ENCODE measurements around the gene ATP5MK. TPM values are rescaled to one million over a fixed set of nuclear protein-coding genes. Genes with fewer than 3 reads are reported as not detected.

Gene ATP5MK
- total RNA-seq, 1 experiment from 2014 or later: 429 TPM

- CTCF ChIA-PET: interaction anchor here (0.9 to 5.6 kb wide), 14 partner anchors 9 to 130 kb away, joined by 3 to 48 read pairs (median 7); partner anchors contain the start of genes ATP5MK and PDCD11
- Mint-ChIP-seq H3K36me3 (ENCODE audit: insufficient read depth, unreplicated experiment) (peaks cover 89% of the 10 kb centered on the region), H3K4me3 (ENCODE audit: unreplicated experiment) (no peak overlapping the region), H3K4me1 (ENCODE audit: insufficient read depth, unreplicated experiment) (no peaks in the 10 kb centered on the region), H3K27ac (ENCODE audit: low read depth, unreplicated experiment) (no peak overlapping the region), H3K9me3 (ENCODE audit: unreplicated experiment) (no peaks in the 10 kb centered on the region), H3K27me3 (ENCODE audit: insufficient read depth, unreplicated experiment) (no peaks in the 10 kb centered on the region)
- intact Hi-C loops (cut with micrococcal nuclease): no loop called here
- no TSS peak for BruUV-seq (replicated peaks)
- POLR2A ChIA-PET: interaction anchor here (0.7 to 0.8 kb wide), 2 partner anchors 18 to 1996 kb away, joined by 3 to 4 read pairs; no protein-coding TSS in a partner anchor
- no peak for DNase-seq (ENCODE audit: unreplicated experiment)
- no peak for TF ChIP-seq CTCF (IDR thresholded peaks at IDR 0.05; ENCODE audit: unreplicated experiment)
These were observed 19.3 kb upstream of the ATP5MK start for GRCh38 chr10:103415581-103415980.

GRCh38 chr10:103413564-103413963 is 17.3 kb upstream of the ATP5MK start:
- CTCF ChIA-PET: interaction anchor here (0.6 to 5.6 kb wide), 2 partner anchors 27 to 72 kb away, joined by 3 to 48 read pairs; no protein-coding TSS in a partner anchor
- Mint-ChIP-seq H3K4me1 (ENCODE audit: insufficient read depth, unreplicated experiment) (peaks cover 5% of the 10 kb centered on the region), H3K9me3 (ENCODE audit: unreplicated experiment) (no peaks in the 10 kb centered on the region), H3K27me3 (ENCODE audit: insufficient read depth, unreplicated experiment) (no peaks in the 10 kb centered on the region), H3K27ac (ENCODE audit: low read depth, unreplicated experiment) (no peak overlapping the region), H3K4me3 (ENCODE audit: unreplicated experiment) (no peak overlapping the region), H3K36me3 (ENCODE audit: insufficient read depth, unreplicated experiment) (peaks cover 90% of the 10 kb centered on the region)
- no TSS peak for BruUV-seq (replicated peaks)
- TF ChIP-seq CTCF (IDR thresholded peaks at IDR 0.05; ENCODE audit: unreplicated experiment): no peak
- intact Hi-C loops (cut with micrococcal nuclease): no loop called here
- no peak for DNase-seq (ENCODE audit: unreplicated experiment)
- POLR2A ChIA-PET: no interaction called here

GRCh38 chr10:103397191-103397825 is 1.0 kb upstream of the ATP5MK start:
- Mint-ChIP-seq H3K27ac (ENCODE audit: low read depth, unreplicated experiment) (peak overlapping the region; percentile 95), H3K36me3 (ENCODE audit: insufficient read depth, unreplicated experiment) (peaks cover 81% of the 10 kb centered on the region), H3K4me3 (ENCODE audit: unreplicated experiment) (peak overlapping the region; percentile 96), H3K9me3 (ENCODE audit: unreplicated experiment) (no peaks in the 10 kb centered on the region), H3K27me3 (ENCODE audit: insufficient read depth, unreplicated experiment) (no peaks in the 10 kb centered on the region), H3K4me1 (ENCODE audit: insufficient read depth, unreplicated experiment) (peaks cover 24% of the 10 kb centered on the region)
- peak; percentile 17 for DNase-seq (ENCODE audit: unreplicated experiment)
- POLR2A ChIA-PET: interaction anchor here (0.6 to 5.7 kb wide), 19 partner anchors 9 to 751 kb away, joined by 3 to 62 read pairs (median 4); partner anchors contain the start of genes CNNM2, NEURL1, NT5C2 and PCGF6
- no TSS peak for BruUV-seq (replicated peaks)
- intact Hi-C loops (cut with micrococcal nuclease): loop anchor here (2.0 to 5.0 kb wide), 2 partner anchors 29 to 45 kb away; partner anchors contain the start of gene PCGF6
- no peak for TF ChIP-seq CTCF (IDR thresholded peaks at IDR 0.05; ENCODE audit: unreplicated experiment)
- CTCF ChIA-PET: interaction anchor here (0.7 to 4.1 kb wide), 6 partner anchors 19 to 289 kb away, joined by 3 to 18 read pairs (median 5); no protein-coding TSS in a partner anchor

- DNase-seq (ENCODE audit: unreplicated experiment): no peak
- BruUV-seq (replicated peaks): TSS peak; percentile 72
- peak overlapping the region; percentile 95 for H3K27ac Mint-ChIP-seq (ENCODE audit: low read depth, unreplicated experiment)
- no peaks in the 10 kb centered on the region for H3K27me3 Mint-ChIP-seq (ENCODE audit: insufficient read depth, unreplicated experiment)
- TF ChIP-seq CTCF (IDR thresholded peaks at IDR 0.05; ENCODE audit: unreplicated experiment): no peak
- H3K4me1 Mint-ChIP-seq (ENCODE audit: insufficient read depth, unreplicated experiment): peaks cover 24% of the 10 kb centered on the region
- H3K9me3 Mint-ChIP-seq (ENCODE audit: unreplicated experiment): no peaks in the 10 kb centered on the region
- ChIA-PET CTCF (interaction anchor here (0.7 to 2.2 kb wide), 4 partner anchors 20 to 289 kb away, joined by 3 to 11 read pairs (median 5); no protein-coding TSS in a partner anchor), POLR2A (interaction anchor here (0.6 to 5.7 kb wide), 26 partner anchors 9 to 1579 kb away, joined by 3 to 62 read pairs (median 4); partner anchors contain the start of genes CNNM2, NEURL1, NT5C2 and OGA)
- intact Hi-C loops (cut with micrococcal nuclease): loop anchor here (2.0 to 5.0 kb wide), 2 partner anchors 28 to 44 kb away; partner anchors contain the start of gene PCGF6
- peaks cover 81% of the 10 kb centered on the region for H3K36me3 Mint-ChIP-seq (ENCODE audit: insufficient read depth, unreplicated experiment)
- peak overlapping the region; percentile 96 for H3K4me3 Mint-ChIP-seq (ENCODE audit: unreplicated experiment)
These were observed 463 bp upstream of the ATP5MK start for GRCh38 chr10:103396789-103397087.
